H9 (cell line): ENCODE results near the gene TDRD1. TPM values are rescaled to one million over a fixed set of nuclear protein-coding genes. Genes with fewer than 3 reads are reported as not detected.

Source experiments
- DNase-seq: peaks from one replicate; pipeline ENCODE4 v3.0.0-alpha.2; 2017
- H2AFZ ChIP-seq: one replicate; pipeline ENCODE4 v1.6.1; 2013; ENCODE audit warnings: mild to moderate bottlenecking, low read length, control low read depth, moderate library complexity
- H2AK5ac ChIP-seq: 2 replicates; pipeline ENCODE4 v1.6.1; 2013; ENCODE audit warnings: low read length, control low read depth, mixed read lengths; ENCODE audit not compliant: insufficient read length
- H2BK120ac ChIP-seq: one replicate; pipeline ENCODE4 v1.6.1; 2013; ENCODE audit warnings: low read depth, mild to moderate bottlenecking, low read length, control low read depth, inconsistent platforms; ENCODE audit not compliant: poor library complexity, severe bottlenecking
- H2BK12ac ChIP-seq: 2 replicates; pipeline ENCODE4 v1.6.1; 2013; ENCODE audit warnings: low read length, control low read depth, mixed read lengths, low read depth; ENCODE audit not compliant: insufficient read length
- H2BK15ac ChIP-seq: 2 replicates; pipeline ENCODE4 v1.6.1; 2013; ENCODE audit warnings: low read depth, low read length, control low read depth
- H2BK20ac ChIP-seq: one replicate; pipeline ENCODE4 v1.6.1; 2013; ENCODE audit warnings: low read depth, mild to moderate bottlenecking, low read length, control low read depth, inconsistent platforms; ENCODE audit not compliant: poor library complexity, severe bottlenecking
- H2BK5ac ChIP-seq: 2 replicates; pipeline ENCODE4 v1.6.1; 2013; ENCODE audit warnings: low read length, control low read depth, mixed read lengths; ENCODE audit not compliant: insufficient read length
- H3K14ac ChIP-seq: 2 replicates; pipeline ENCODE4 v1.6.1; 2013; ENCODE audit warnings: low read length, control low read depth; ENCODE audit not compliant: insufficient read depth
- H3K18ac ChIP-seq: 2 replicates; pipeline ENCODE4 v1.6.1; 2013; ENCODE audit warnings: low read depth, mild to moderate bottlenecking, mixed read lengths, low read length, control low read depth; ENCODE audit not compliant: insufficient read length
- H3K23ac ChIP-seq: 2 replicates; pipeline ENCODE4 v1.6.1; 2013; ENCODE audit warnings: low read length, control low read depth, mixed read lengths, low read depth; ENCODE audit not compliant: insufficient read length
- H3K23me2 ChIP-seq: 2 replicates; pipeline ENCODE4 v1.6.1; 2013; ENCODE audit warnings: low read depth, mild to moderate bottlenecking, mixed read lengths, low read length, control low read depth; ENCODE audit not compliant: insufficient read length, poor library complexity, severe bottlenecking
- H3K27ac ChIP-seq: 2 replicates; pipeline ENCODE4 v1.5.1; 2013; ENCODE audit warnings: low read length, control low read depth, mixed read lengths, low read depth; ENCODE audit not compliant: insufficient read length
- H3K27me3 ChIP-seq: 2 replicates; pipeline ENCODE4 v1.6.1; 2013; ENCODE audit warnings: low read length, control low read depth, inconsistent platforms; ENCODE audit not compliant: insufficient read depth
- H3K4ac ChIP-seq: 2 replicates; pipeline ENCODE4 v1.6.1; 2013; ENCODE audit warnings: low read depth, mild to moderate bottlenecking, control low read depth, inconsistent platforms, low read length, moderate library complexity
- H3K4me1 ChIP-seq: 2 replicates; pipeline ENCODE4 v1.6.1; 2013; ENCODE audit warnings: low read length, control low read depth, inconsistent platforms; ENCODE audit not compliant: insufficient read depth
- H3K4me2 ChIP-seq: 2 replicates; pipeline ENCODE4 v1.6.1; 2013; ENCODE audit warnings: low read length, control low read depth, mixed read lengths; ENCODE audit not compliant: insufficient read length, insufficient read depth
- H3K56ac ChIP-seq: 2 replicates; pipeline ENCODE4 v1.6.1; 2013; ENCODE audit warnings: low read depth, mild to moderate bottlenecking, mixed read lengths, low read length, control low read depth; ENCODE audit not compliant: insufficient read length
- H3K79me1 ChIP-seq: 2 replicates; pipeline ENCODE4 v1.6.1; 2013; ENCODE audit warnings: low read depth, mild to moderate bottlenecking, moderate library complexity, low read length, control low read depth, inconsistent platforms; ENCODE audit not compliant: insufficient read depth, poor library complexity, severe bottlenecking
- H3K79me2 ChIP-seq: 2 replicates; pipeline ENCODE4 v1.6.1; 2013; ENCODE audit warnings: low read length, control low read depth, inconsistent platforms; ENCODE audit not compliant: insufficient read depth
- H3K9ac ChIP-seq: 2 replicates; pipeline ENCODE4 v1.6.1; 2013; ENCODE audit warnings: low read length, control low read depth, mixed read lengths; ENCODE audit not compliant: insufficient read length; ENCODE audit errors: extremely low read depth
- H3K9me3 ChIP-seq: one replicate; pipeline ENCODE4 v1.6.1; 2013; ENCODE audit warnings: low read depth, low read length, inconsistent platforms; ENCODE audit not compliant: control insufficient read depth
- H3T11ph ChIP-seq: one replicate; pipeline ENCODE4 v1.6.1; 2013; ENCODE audit warnings: mild to moderate bottlenecking, low read length, control low read depth, inconsistent platforms
- H4K20me1 ChIP-seq: one replicate; pipeline ENCODE4 v1.6.1; 2013; ENCODE audit not compliant: control insufficient read depth, insufficient read length, insufficient read depth
- H4K5ac ChIP-seq: 2 replicates; pipeline ENCODE4 v1.6.1; 2013; ENCODE audit warnings: low read depth, mild to moderate bottlenecking, mixed read lengths, low read length, control low read depth; ENCODE audit not compliant: insufficient read length
- H4K8ac ChIP-seq: replicated peaks from 2 replicates; pipeline ENCODE4 v1.6.1; 2013; ENCODE audit warnings: low read length, control low read depth, mixed read lengths, low read depth; ENCODE audit not compliant: insufficient read length
- H4K91ac ChIP-seq: 2 replicates; pipeline ENCODE4 v1.6.1; 2013; ENCODE audit warnings: low read depth, mild to moderate bottlenecking, moderate library complexity, mixed read lengths, low read length, control low read depth; ENCODE audit not compliant: insufficient read length
- H3K27ac Mint-ChIP-seq, 3 experiments: 2 replicates in 2 of 3; 3 replicates in 1 of 3; pipeline ENCODE4 v1.8.0; 2020 to 2021; ENCODE audit warnings: mixed read lengths in 3 of 3, mild to moderate bottlenecking in 1 of 3, moderate library complexity in 1 of 3
- H3K27me3 Mint-ChIP-seq: 2 replicates; pipeline ENCODE4 v1.8.0; 2021; ENCODE audit warnings: low read depth, mild to moderate bottlenecking, moderate library complexity, mixed read lengths
- H3K36me3 Mint-ChIP-seq, 3 experiments: 2 replicates in 2 of 3; 3 replicates in 1 of 3; pipeline ENCODE4 v1.8.0; 2020 to 2021; ENCODE audit warnings: low read depth in 3 of 3, mixed read lengths in 3 of 3; ENCODE audit not compliant: insufficient read depth in 1 of 3
- H3K4me1 Mint-ChIP-seq, 2 experiments: 2 replicates each; pipeline ENCODE4 v1.8.0; 2020; ENCODE audit warnings: mixed read lengths in 2 of 2
- H3K4me3 Mint-ChIP-seq, 2 experiments: 2 replicates in 1 of 2; 3 replicates in 1 of 2; pipeline ENCODE4 v1.8.0; 2020 to 2021; ENCODE audit warnings: mild to moderate bottlenecking in 2 of 2, mixed read lengths in 2 of 2, moderate library complexity in 1 of 2
- H3K9me3 Mint-ChIP-seq, 2 experiments: 2 replicates in 1 of 2; 3 replicates in 1 of 2; pipeline ENCODE4 v1.8.0; 2020; ENCODE audit warnings: mild to moderate bottlenecking in 2 of 2, mixed read lengths in 2 of 2, moderate library complexity in 1 of 2
- CTCF ChIP-seq: fragments of 200-600 bp; sonication (generic); conservative IDR thresholded peaks from 3 replicates; pipeline ENCODE4 v1.8.0; 2021; ENCODE audit warnings: antibody characterized with exemption, mild to moderate bottlenecking
- WGBS: extraction: QIAGEN DNeasy Blood & Tissue Kit; methylation state at CpG from one replicate; pipeline ENCODE4 v1.1.7; 2013; ENCODE audit warnings: missing lambda C conversion rate, low lambda C conversion rate, mixed read lengths; ENCODE audit not compliant: insufficient read length; ENCODE audit errors: extremely low coverage; 5-methylcytosine and 5-hydroxymethylcytosine counted together
- total RNA-seq: library from RNA; stranded (reverse); gene quantifications from 2 replicates; pipeline ENCODE4 v1.2.1, GENCODE V29; 2021

Gene TDRD1
- total RNA-seq, 1 experiment from 2014 or later, result 0.15 TPM

GRCh38 chr10:114259824-114260223, 80.7 kb downstream of the TDRD1 start:
- H3K9ac ChIP-seq, result no peak overlapping the region
- H2BK5ac ChIP-seq, result no peak overlapping the region
- no peaks in the 10 kb centered on the region for H4K20me1 ChIP-seq
- H3T11ph ChIP-seq, result no peak overlapping the region
- no peak overlapping the region for H2BK120ac ChIP-seq
- H3K14ac ChIP-seq, result no peak overlapping the region
- DNase-seq, result no peak
- H4K8ac ChIP-seq, result no peak overlapping the region
- TF ChIP-seq CTCF, result no peak
- no peak overlapping the region for H3K4me2 ChIP-seq
- Mint-ChIP-seq H3K27me3 (no peaks in the 10 kb centered on the region), H3K9me3 (no peaks in the 10 kb centered on the region), H3K4me3 (no peak overlapping the region), H3K36me3 (peaks cover 0 to 6% (median 0%) of the 10 kb centered on the region in 3 experiments; a peak in 3 of 7 replicates), H3K27ac (no peak overlapping the region), H3K4me1 (peaks cover 17 to 19% of the 10 kb centered on the region in 2 experiments)
- no peak overlapping the region for H4K5ac ChIP-seq
- H2AK5ac ChIP-seq, result no peak overlapping the region
- no peak overlapping the region for H3K56ac ChIP-seq
- no peak overlapping the region for H3K18ac ChIP-seq
- no peak overlapping the region for H3K23ac ChIP-seq
- no peaks in the 10 kb centered on the region for H3K9me3 ChIP-seq
- H2BK12ac ChIP-seq, result no peak overlapping the region
- no peak overlapping the region for H3K27ac ChIP-seq
- no CpG with 5 or more reads among the region's 10 CpGs for WGBS
- H3K79me2 ChIP-seq, result no peaks in the 10 kb centered on the region
- H2BK20ac ChIP-seq, result no peak overlapping the region
- no peaks in the 10 kb centered on the region; the same call in 1 of the 2 replicates for H3K27me3 ChIP-seq
- H2BK15ac ChIP-seq, result no peak overlapping the region
- no peak overlapping the region for H4K91ac ChIP-seq
- no peaks in the 10 kb centered on the region; the same call in 1 of the 2 replicates for H3K4me1 ChIP-seq
- no peaks in the 10 kb centered on the region for H3K23me2 ChIP-seq
- H3K79me1 ChIP-seq, result no peaks in the 10 kb centered on the region
- H3K4ac ChIP-seq, result no peak overlapping the region
- H2AFZ ChIP-seq, result no peak overlapping the region
